Lower leg skin (tissue), 3 donors: ENCODE results near the gene WFS1.

ENCODE experiments used
- POLR2A ChIP-seq, 2 donors: fragments of 450-650 bp; IDR thresholded peaks; one replicate each; pipeline ENCODE4 v1.6.1; 2016 to 2017; ENCODE audit warnings: antibody characterized with exemption in 2 of 2, mild to moderate bottlenecking in 1 of 2, moderate library complexity in 1 of 2
- TF ChIP-seq, protein P1 (sequence below), 3 donors: fragments of 450-650 bp; IDR thresholded peaks; one replicate each; pipeline ENCODE4 v1.5.1; 2016; ENCODE audit warnings: antibody characterized with exemption in 3 of 3, mild to moderate bottlenecking in 3 of 3, moderate library complexity in 2 of 3

DNA sequence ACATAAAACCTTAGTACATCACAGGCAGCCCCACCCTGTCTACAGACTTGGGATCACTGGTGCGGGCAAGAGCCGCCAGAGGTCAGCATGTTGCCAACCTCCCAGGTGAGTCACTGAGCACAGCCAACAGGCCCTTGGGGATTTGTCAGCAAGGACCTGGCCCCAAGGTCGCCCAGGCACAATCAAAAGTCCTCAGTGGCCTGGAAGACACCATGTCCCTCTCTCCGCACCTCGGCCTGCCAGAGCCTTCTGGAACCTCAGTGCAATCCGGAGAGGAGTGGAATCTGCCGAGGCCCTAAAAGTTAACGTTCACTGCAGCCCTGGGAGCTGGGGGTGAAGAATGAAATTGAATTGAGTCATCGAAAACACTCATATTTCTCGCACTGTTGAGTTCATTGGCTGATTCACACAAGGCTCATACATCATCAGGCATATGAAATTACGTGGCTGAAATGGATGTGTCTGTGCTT, 74.3 kb downstream of the WFS1 start:
- no peak for TF ChIP-seq POLR2A (IDR thresholded peaks at IDR 0.05)
- TF ChIP-seq, protein P1, sequence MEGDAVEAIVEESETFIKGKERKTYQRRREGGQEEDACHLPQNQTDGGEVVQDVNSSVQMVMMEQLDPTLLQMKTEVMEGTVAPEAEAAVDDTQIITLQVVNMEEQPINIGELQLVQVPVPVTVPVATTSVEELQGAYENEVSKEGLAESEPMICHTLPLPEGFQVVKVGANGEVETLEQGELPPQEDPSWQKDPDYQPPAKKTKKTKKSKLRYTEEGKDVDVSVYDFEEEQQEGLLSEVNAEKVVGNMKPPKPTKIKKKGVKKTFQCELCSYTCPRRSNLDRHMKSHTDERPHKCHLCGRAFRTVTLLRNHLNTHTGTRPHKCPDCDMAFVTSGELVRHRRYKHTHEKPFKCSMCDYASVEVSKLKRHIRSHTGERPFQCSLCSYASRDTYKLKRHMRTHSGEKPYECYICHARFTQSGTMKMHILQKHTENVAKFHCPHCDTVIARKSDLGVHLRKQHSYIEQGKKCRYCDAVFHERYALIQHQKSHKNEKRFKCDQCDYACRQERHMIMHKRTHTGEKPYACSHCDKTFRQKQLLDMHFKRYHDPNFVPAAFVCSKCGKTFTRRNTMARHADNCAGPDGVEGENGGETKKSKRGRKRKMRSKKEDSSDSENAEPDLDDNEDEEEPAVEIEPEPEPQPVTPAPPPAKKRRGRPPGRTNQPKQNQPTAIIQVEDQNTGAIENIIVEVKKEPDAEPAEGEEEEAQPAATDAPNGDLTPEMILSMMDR (IDR thresholded peaks at IDR 0.05): no peak
